HG02885 (cell line): ENCODE data around the gene MAP7D1.

Experiments
- ATAC-seq: cut with Tn5 transposase; IDR thresholded peaks from one replicate; pipeline ENCODE4 v1.9.1; 2021; ENCODE audit warnings: mild to moderate bottlenecking; ENCODE audit not compliant: unreplicated experiment, poor library complexity

The MAP7D1 gene

DNA sequence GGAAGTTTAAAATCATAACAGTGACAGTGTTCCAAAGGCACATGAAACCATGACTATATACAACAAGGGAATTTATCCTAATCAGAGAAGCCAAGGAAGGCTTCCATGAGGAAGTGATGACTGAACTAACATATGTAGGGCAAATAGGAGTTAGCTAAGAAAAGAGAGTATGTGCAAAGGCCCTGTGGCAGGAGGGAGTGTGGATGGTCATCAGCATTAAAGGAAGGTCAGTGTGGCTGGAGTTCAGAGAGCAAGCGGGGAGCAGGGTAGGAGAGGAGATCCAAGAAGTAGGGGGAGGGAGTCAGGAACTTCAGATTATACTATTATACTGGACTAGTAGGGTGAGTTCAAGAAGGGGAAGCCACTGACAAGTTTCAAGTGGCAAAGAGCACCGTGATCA is 8.4 kb downstream of the MAP7D1 start:
- no peak for ATAC-seq

DNA sequence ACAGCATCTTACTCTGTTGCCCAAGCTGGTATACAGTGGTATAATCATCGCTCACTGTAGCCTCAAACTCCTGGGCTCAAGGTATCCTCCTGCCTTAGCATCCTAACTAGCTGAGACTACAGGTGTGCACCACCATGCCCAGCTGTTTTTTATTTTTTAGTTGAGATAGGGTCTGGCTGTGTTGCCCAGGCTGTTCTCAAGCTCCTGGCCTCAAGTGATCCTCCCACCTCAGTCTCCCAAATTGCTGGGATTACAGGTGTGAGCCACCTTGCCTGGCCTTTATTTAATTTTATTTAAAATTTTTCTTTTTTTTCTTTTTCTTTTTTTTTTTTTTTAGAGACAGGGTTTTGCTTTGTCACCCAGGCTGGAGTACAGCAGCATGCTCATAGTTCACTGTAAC is 9.2 kb downstream of the MAP7D1 start:
- ATAC-seq = no peak

DNA sequence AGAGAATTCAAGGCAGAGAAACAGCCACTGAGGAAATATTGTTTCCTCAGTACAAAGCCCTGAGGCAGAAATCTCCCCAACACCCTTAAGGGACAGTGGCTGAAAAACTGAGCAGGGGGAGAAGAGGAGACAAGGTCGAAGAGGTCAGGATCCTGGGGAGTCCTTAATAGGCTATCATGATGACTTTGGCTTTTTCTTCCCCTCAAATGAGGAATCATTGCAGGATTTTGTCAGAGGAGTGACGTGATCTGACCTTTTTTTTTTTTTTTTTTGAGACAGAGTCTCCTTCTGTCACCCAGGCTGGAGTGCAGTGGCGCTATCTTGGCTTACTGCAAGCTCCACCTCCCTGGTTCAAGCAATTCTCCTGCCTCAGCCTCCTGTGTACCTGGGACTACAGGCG is 10.2 kb downstream of the MAP7D1 start:
- ATAC-seq = no peak

DNA sequence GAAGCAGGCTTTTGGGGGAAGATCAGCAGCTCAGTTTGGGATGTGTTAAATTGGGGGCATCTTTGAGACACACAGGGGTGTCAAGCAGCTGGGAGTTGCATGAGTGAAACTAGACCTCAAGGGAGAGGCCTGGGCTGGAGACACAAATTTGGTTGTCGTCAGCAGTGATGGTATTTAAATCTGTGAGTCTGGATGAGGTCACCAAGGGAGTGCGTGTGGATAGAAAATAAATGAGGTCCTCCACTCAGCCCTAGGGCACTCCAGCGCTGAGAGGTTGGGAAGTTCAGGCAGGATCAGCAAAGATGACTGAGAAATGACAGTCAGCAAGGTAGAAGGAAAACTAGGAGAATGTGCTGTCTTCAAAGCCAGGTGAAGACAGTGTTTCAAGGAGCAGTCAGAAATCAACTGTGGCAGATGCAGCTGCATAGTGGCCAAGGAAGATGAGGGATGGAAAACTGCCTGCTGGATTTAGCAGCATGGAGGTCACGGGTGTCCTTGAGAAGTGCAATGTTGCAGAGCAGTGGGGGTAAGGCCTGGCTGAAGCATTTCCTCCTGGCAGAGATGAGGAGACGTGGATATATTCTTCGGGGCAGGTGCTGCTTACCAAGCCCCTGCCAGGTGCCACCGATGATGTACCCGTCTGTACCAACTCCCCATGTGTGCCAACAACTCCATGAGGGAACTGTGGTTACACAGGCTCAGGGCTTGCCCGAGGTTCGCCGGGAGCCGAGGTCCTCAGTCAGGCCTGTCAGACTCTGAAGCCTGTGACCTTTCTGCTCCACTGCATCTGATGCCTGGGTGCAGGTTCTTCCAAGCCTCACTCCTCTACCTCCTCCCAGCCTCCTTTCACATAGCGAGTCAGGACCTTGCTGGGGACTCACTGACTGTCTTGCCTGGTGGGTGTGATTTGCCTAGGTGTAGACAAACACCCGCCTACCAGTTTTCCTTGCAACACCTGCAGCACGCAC is 11.3 kb downstream of the MAP7D1 start:
- ATAC-seq = no peak

DNA sequence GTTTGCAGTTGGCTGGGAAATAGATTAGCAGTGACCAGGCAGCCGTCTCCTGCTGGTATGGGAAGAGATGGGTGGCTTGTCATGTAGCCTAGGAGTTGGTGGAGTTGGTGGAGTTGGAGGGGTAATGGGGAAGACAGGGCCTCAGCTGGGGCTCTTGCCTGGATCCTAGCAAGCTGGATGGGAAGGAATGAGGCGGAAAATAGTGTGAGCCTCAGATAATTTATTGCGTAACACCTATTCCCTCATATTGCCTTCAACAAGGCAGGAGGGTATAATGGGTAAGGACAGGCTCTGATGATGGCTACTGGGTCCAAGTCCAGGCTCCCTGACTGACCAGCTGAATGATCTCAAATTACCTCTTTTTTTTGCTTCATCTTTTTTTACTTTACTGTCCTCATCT is 12.6 kb downstream of the MAP7D1 start:
- ATAC-seq = no peak

DNA sequence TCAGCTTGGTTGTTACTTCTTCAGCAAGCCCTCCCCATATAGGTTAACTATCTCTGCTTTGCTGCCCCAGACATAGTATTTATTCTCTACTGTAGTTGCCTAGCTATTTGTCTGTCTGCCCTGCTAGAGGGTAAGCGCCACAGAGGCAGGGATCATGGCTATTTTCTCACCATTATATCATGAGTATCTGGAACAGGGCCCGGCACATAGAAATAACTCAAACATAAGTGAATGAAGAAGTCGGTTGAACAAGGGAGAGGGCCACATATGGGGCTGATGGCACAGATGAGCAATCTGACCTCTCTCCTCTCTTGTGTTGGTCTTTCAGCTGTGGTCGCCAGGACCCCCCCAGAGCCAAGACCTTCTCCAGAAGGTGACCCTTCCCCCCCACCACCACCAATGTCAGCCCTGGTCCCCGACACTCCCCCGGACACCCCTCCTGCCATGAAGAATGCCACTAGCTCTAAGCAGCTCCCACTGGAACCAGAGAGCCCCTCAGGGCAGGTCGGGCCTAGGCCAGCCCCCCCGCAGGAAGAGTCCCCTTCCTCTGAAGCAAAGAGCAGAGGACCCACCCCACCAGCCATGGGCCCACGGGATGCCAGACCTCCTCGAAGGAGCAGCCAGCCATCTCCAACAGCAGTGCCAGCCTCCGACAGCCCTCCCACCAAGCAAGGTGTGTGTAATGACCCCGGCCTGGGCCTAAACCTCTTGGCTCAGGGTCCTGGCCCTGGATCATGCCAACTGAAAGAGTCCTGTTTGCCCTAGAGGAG is 14.9 kb downstream of the MAP7D1 start:
- ATAC-seq = no peak

DNA sequence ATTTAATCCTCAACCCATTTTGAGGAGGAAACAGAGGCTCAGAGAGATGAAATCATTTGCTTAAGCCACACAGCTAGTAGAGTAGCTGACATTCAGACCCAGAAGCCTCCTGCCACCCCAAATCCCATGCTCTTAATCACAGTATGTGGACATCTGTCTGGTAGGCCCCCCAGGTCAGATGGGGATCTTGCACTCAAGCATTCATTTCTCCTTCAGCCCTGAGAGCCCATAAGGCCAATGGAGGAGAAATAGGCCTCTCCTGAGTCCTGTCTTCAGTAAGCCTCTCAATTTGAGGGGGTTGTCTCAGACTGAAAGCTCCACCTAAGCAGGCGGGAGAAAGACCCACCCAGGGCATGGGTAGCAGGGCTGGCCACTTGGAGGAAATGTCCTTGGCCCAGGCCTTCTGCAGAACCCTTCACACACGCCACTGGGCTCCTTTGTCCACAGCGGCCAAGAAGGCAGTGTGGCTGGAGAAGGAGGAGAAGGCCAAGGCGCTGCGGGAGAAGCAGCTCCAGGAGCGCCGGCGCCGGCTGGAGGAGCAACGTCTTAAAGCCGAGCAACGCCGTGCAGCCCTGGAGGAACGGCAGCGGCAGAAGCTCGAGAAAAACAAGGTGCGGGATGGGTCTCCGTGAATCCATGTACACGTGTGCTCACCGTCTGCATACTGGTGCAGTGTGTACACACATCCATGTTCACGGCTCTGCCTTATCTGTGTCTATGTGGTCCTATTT is 16.2 kb downstream of the MAP7D1 start:
- ATAC-seq = no peak

DNA sequence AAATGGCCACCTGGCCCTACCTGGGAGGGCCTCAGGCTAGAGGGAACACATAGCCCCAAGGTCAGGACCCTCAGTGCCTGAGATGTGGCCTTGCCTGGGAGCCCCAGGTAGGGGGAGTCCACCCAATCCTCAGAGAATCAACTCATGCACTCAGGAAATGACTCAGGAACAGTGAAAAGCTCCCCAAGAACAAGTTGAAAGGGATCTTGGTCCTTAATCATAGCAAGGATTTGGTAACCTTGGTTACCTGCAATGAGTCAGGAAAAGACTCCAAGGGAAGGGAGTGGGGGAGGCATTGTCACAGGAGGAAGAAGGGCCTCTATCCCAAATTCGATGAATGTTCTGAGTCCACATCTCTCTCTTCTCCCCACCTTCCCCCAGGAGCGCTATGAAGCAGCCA is 17.0 kb downstream of the MAP7D1 start:
- no peak for ATAC-seq

DNA sequence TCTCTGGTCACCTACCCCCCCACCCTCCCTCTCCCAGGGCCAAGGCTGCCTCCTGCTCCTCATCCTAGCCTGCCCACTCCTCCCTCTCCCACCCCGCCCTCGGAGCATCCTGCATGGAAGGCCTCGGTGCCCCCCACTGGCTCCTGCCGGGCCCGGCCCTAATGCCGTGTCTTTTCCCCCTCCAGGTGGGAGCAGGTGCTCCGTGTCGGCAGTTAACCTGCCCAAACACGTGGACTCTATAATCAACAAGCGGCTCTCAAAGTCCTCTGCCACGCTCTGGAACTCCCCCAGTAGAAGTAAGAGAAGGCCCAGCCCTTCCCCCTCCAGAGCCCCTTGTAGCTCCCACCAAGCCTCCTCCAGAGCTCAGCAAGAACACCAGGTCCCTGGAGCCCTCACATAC is 18.8 kb downstream of the MAP7D1 start:
- ATAC-seq = no peak

DNA sequence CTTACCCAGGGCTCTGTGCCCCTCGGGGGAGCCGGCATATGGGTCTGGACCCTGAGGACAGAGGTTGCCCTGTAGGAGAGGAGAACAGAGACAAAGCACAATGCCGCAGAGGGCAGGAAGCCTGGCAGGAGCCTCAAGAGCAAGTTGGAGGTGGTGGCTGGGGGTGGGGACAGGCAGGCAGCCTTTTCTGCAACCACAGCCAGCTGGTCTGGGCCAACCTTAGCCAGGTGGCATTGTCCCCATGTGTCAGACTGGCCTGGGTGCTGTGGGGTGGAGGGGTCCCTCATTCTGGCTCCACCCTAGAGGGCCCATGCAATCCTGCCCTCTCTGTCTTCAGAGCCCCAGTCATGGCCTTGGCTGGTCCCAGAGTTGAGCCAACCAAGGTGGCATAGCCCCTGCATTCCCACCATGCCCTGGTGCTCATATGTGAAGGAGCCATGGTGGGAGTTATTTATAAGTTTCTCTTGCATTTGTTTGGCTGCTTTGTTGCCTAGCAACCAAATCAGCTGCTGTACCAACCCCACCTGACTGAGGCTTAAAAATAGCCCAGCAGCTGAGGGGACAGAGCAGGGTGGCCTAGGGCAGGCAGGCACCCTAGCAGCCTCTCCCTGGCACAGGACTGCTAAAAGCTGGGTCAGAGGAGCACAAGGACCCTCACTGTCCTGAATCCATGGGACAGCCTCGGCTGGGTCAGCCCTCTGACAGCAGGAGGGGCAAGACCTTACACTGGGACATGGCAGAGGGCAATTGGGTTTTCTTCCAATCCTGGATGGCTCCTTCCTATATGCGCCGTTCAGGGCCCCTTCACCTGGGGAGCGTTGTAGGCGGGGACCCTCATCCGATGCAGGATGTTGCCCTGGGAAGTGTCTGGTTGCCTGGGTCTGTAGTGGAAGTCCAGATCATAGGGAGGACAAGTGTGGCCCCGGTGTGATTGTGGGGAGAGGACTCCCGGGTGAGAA is 19.5 kb downstream of the MAP7D1 start:
- no peak for ATAC-seq

DNA sequence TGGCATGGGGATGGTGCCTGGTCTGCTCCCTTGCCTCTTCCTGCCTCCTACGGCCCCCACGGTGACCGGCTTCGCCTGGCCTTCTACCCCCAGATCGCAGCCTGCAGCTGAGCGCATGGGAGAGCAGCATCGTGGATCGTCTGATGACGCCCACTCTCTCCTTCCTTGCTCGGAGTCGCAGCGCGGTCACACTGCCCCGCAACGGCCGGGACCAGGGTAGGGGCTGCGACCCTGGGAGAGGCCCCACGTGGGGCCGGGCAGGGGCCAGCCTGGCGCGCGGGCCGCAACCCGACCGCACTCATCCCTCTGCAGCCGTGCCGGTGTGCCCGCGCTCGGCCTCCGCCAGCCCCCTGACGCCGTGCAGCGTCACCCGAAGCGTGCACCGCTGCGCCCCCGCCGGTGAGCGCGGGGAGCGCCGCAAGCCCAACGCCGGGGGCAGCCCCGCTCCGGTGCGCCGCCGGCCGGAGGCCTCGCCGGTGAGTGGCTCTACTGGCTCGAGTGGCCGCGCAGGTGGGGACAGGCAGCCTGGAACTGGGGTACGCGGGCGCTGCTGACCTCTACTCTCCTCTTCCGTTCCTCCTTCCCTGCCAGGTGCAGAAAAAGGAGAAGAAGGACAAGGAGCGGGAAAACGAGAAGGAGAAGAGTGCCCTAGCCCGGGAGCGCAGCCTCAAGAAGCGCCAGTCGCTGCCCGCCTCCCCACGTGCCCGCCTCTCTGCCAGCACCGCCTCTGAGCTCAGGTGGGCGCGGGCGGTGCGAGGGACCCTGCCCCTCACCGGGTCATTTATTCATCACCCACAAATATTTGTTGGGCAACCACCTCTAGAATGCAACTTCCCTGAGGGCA is 20.4 kb downstream of the MAP7D1 start:
- ATAC-seq = no peak

DNA sequence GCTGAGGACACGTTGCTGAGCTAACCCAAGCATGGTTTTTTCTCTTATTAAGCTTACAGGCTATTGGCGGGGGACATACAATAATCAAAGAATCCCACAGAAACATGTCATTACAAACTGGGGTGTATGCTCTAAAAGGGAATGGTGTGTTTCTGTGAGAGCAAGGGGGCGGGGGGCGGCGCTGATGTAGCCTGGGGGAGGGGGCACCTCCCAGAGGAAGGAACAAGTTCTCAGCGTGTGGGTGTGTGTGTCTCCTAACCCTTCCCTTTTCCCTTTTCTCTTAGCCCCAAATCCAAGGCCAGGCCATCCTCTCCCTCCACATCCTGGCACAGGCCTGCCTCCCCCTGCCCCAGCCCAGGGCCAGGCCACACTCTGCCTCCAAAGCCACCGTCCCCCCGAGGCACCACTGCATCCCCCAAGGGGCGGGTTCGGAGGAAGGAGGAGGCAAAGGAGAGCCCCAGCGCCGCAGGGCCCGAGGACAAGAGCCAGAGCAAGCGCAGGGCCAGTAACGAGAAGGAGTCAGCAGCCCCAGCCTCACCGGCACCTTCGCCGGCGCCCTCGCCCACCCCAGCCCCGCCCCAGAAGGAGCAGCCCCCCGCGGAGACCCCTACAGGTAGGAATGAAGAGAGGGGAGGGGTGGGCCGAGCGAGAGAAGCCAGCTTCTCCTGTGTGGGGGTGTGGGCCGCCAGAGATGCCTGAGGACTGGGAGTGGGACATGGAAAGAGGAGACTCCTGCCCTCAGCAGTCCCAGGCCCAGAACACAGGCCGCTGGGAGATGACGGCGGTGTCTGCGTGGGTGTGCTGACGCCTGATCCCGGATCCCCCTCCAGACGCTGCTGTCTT is 21.9 kb downstream of the MAP7D1 start:
- no peak for ATAC-seq

DNA sequence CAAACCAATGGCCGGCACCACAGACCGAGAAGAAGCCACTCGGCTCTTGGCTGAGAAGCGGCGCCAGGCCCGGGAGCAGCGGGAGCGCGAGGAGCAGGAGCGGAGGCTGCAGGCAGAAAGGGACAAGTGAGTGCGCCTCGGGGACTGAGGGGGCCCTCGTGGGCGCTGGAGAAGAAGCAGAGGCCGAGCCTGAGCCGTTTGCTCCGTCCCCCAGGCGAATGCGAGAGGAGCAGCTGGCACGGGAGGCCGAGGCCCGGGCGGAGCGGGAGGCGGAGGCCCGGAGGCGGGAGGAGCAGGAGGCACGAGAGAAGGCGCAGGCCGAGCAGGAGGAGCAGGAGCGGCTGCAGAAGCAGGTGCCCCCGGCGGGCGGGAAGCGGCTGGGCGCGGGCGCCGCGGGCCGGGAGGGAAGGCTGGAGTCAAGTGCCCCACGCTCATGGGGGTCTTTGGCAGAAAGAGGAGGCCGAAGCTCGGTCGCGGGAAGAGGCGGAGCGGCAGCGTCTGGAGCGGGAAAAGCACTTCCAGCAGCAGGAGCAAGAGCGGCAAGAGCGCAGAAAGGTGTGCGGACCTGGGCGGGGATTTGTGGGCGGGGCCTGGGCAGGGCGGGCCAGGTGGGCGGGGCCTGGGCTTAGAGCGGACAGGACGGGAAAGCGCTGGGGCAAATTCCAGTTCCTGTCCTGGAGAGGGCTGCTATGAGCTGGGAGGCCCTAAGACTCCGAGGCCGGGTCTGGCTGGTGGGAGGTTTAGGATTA is 22.7 kb downstream of the MAP7D1 start:
- ATAC-seq = no peak

DNA sequence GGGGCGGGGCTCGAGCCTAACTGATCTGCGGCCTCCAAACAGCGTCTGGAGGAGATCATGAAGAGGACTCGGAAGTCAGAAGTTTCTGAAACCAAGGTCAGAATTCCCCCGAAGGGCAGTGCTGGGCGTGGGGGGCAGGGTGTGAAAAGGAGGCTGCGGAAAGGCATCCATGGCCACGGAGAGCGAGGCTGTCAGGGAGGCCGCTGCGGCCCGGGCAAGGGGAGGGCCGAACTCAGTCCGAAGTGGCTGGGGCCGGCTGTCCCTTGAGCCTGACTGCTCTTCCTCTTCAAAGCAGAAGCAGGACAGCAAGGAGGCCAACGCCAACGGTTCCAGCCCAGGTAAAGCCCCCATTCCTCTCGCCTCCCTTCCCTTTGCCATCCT is 23.2 kb downstream of the MAP7D1 start:
- no peak for ATAC-seq

DNA sequence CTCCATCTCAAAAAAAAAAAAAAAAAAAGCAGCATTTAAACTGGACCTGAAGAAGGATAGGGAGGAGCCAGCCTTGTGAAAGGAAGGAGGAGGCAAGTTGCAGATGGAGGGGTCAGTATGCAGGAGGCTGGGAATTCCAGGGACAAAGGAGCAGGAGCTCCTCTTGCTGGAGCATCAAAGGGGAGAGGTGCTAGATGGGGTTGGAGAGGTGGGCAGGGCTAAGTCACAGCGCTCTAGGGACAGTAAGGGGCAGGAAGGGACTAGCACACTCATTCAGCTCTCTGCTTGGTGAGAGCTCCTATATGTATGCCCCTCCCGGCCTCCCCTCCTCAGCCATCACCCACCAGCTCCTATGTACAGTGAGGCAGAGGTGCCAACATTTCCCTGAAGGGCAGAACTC is 26.8 kb downstream of the MAP7D1 start:
- no peak for ATAC-seq

DNA sequence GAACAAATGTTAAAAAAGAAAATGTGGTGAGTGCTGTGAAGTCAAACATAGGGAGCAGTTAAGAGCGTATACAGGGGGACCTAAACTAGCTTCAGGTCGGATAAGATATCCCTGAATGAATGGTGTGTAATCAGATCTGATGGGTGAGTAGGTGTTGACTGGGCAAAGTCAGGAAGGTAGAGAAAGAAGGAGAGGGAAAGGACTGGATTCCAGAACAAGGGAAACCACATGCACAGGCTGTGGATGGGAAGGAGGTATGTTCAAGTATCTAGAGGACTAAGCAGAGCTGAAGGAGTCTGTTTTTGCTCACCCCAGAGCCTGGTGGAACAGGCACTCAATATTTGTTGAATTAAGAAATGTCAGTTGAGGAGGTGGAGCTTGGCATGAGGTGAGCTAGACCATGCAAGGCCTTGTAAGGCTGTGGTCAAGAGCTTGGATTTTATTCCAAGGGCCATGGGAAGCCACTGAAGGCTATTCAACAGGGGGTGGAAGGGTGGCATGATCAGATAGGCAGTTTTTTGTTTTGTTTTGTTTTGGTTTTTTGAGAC is 27.4 kb downstream of the MAP7D1 start:
- ATAC-seq = no peak
